GM21717 (cell line): ENCODE measurements around the gene TSPAN18.

ENCODE experiments used
- ATAC-seq: cut with Tn5 transposase; IDR thresholded peaks from one replicate; pipeline ENCODE4 v1.9.1; 2021; ENCODE audit warnings: mild to moderate bottlenecking, moderate library complexity; ENCODE audit not compliant: unreplicated experiment

TSPAN18 gene

GRCh38 chr11:44709966-44710365 is 16.8 kb upstream of the TSPAN18 start:
- no peak for ATAC-seq

- no peak for ATAC-seq
Observed at GRCh38 chr11:44711113-44711786, 15.5 kb upstream of the TSPAN18 start.

GRCh38 chr11:44711787-44712608 is 14.8 kb upstream of the TSPAN18 start:
- no peak for ATAC-seq

GRCh38 chr11:44713022-44713421 is 13.7 kb upstream of the TSPAN18 start:
- no peak for ATAC-seq

- no peak for ATAC-seq
Observed at GRCh38 chr11:44716256-44716655, 10.5 kb upstream of the TSPAN18 start.

GRCh38 chr11:44718057-44718456 is 8.7 kb upstream of the TSPAN18 start:
- ATAC-seq: no peak

- ATAC-seq: no peak
Observed at GRCh38 chr11:44718612-44719390, 8.0 kb upstream of the TSPAN18 start.

- ATAC-seq: no peak
Observed at GRCh38 chr11:44725016-44725685, 1.6 kb upstream of the TSPAN18 start.

- peak; percentile 4 for ATAC-seq
Observed at GRCh38 chr11:44725757-44726282, 942 bp upstream of the TSPAN18 start.

GRCh38 chr11:44727114-44727372 is 281 bp downstream of the TSPAN18 start:
- ATAC-seq: no peak

GRCh38 chr11:44727373-44728287 is 868 bp downstream of the TSPAN18 start:
- peak; percentile 49 for ATAC-seq

GRCh38 chr11:44728491-44728910 is 1.7 kb downstream of the TSPAN18 start:
- no peak for ATAC-seq

GRCh38 chr11:44729063-44729462 is 2.3 kb downstream of the TSPAN18 start:
- ATAC-seq: no peak

- no peak for ATAC-seq
Observed at GRCh38 chr11:44729713-44730112, 3.0 kb downstream of the TSPAN18 start.

GRCh38 chr11:44730775-44731174 is 4.0 kb downstream of the TSPAN18 start:
- no peak for ATAC-seq

- no peak for ATAC-seq
Observed at GRCh38 chr11:44731685-44732430, 5.1 kb downstream of the TSPAN18 start.

- no peak for ATAC-seq
Observed at GRCh38 chr11:44732564-44732963, 5.8 kb downstream of the TSPAN18 start.

- ATAC-seq: no peak
Observed at GRCh38 chr11:44733877-44734276, 7.1 kb downstream of the TSPAN18 start.

- no peak for ATAC-seq
Observed at GRCh38 chr11:44734843-44735381, 8.2 kb downstream of the TSPAN18 start.
